HepG2 (cell line): ENCODE data around the gene UQCR11. TPM values are rescaled to one million over a fixed set of nuclear protein-coding genes. Genes with fewer than 3 reads are reported as not detected.
A peak's percentile ranks its signal among the peaks of the same experiment; 100 is the strongest.

Experiments
- ATAC-seq: fragments of 200-7000 bp; cut with Tn5 transposase; 3 replicates; pipeline ENCODE4 v1.9.1; 2020; ENCODE audit warnings: mild to moderate bottlenecking, moderate library complexity
- BruUV-seq: library from RNA; stranded (reverse); fragments of 400-500 nt; replicated peaks from 2 replicates; lab custom pipeline; 2021; lab: Mats Ljungman, UMichigan
- CTCF ChIA-PET: fragments of 300-600 bp; formaldehyde crosslinking; extraction: SDS; loops from one replicate; lab custom pipeline; 2021; ENCODE audit warnings: low total read pairs, inconsistent platforms, low intra/inter-chr PET ratio; lab: Yijun Ruan, JAX
- POLR2A ChIA-PET: fragments of 350-600 bp; sonication (Branson Sonifier 250); formaldehyde crosslinking; loops from one replicate; lab custom pipeline; 2020; ENCODE audit warnings: antibody characterized with exemption, inconsistent platforms; lab: Yijun Ruan, JAX
- DNase-seq: peaks from one replicate; pipeline ENCODE4 v3.0.0-alpha.2; 2015; ENCODE audit warnings: low spot score
- FAIRE-seq: peaks from 3 replicates; lab custom pipeline; 2011; peaks lifted over from hg19 to GRCh38; lab: Jason Lieb, UNC
- H2AFZ ChIP-seq: one replicate; pipeline ENCODE4 v1.6.1; 2011; ENCODE audit warnings: low read length, inconsistent platforms
- H3K27ac ChIP-seq: fragments of 300-600 bp; 3 replicates; pipeline ENCODE4 v1.8.0; 2011; ENCODE audit warnings: mixed run types, mild to moderate bottlenecking, mixed read lengths, low read length, inconsistent platforms; ENCODE audit not compliant: insufficient read depth; ENCODE audit errors: extremely low read length
- H3K27me3 ChIP-seq, 2 experiments: fragments of 200-600 bp in 1 of 2; 2 replicates in 1 of 2; 3 replicates in 1 of 2; pipeline versions ENCODE4 v1.6.0 to v1.8.0; 2011; ENCODE audit warnings: low read length in 2 of 2, mild to moderate bottlenecking in 2 of 2, moderate library complexity in 2 of 2, inconsistent platforms in 1 of 2; ENCODE audit not compliant: insufficient read depth in 2 of 2, control insufficient read depth in 1 of 2
- H3K36me3 ChIP-seq, 2 experiments: fragments of 200-600 bp in 1 of 2; replicated peaks in 1 of 2; 2 replicates in 1 of 2; 3 replicates in 1 of 2; pipeline versions ENCODE4 v1.5.1 to v1.8.0; 2011; ENCODE audit warnings: low read length in 2 of 2, inconsistent platforms in 1 of 2; ENCODE audit not compliant: insufficient read depth in 2 of 2, control insufficient read depth in 1 of 2
- H3K4me1 ChIP-seq: 2 replicates; pipeline ENCODE4 v1.5.1; 2012; ENCODE audit warnings: low read length, inconsistent platforms; ENCODE audit not compliant: insufficient read depth
- H3K4me2 ChIP-seq: 2 replicates; pipeline ENCODE4 v1.6.0; 2011; ENCODE audit warnings: low read depth, low read length, inconsistent platforms
- H3K4me3 ChIP-seq, 3 experiments: fragments of 200-600 bp in 1 of 3; sonication (generic), shearing (Covaris generic) in 1 of 3; replicated peaks in 1 of 3; 2 replicates each; pipeline ENCODE4 v1.5.1; 2011 to 2016; ENCODE audit warnings: low read length in 3 of 3, inconsistent platforms in 2 of 3, low read depth in 2 of 3, mild to moderate bottlenecking in 2 of 3, control low read depth in 1 of 3, mixed read lengths in 1 of 3; ENCODE audit not compliant: insufficient read depth in 1 of 3
- H3K79me2 ChIP-seq: one replicate; pipeline ENCODE4 v1.6.1; 2011; ENCODE audit warnings: low read length, inconsistent platforms; ENCODE audit not compliant: insufficient read depth
- H3K9ac ChIP-seq: 2 replicates; pipeline ENCODE4 v1.6.0; 2011; ENCODE audit warnings: mild to moderate bottlenecking, low read depth, low read length, inconsistent platforms; ENCODE audit not compliant: insufficient read depth
- H3K9me3 ChIP-seq: 2 replicates; pipeline ENCODE4 v1.5.1; 2012; ENCODE audit warnings: mild to moderate bottlenecking, low read length
- H4K20me1 ChIP-seq: 2 replicates; pipeline ENCODE4 v1.6.0; 2011; ENCODE audit warnings: inconsistent platforms, mild to moderate bottlenecking, low read length, moderate library complexity; ENCODE audit not compliant: insufficient read depth
- AGO2 ChIP-seq: fragments of 200-400 bp; formaldehyde crosslinking; optimal IDR thresholded peaks from 2 replicates; pipeline ENCODE3; 2017; ENCODE audit warnings: mild to moderate bottlenecking, low read depth, low read length, moderate library complexity
- CREB3 ChIP-seq: sonication (generic); formaldehyde crosslinking; IDR thresholded peaks from 2 replicates; pipeline ENCODE4 v1.5.0; 2020; ENCODE audit warnings: missing genetic modification reagents
- EED ChIP-seq: sonication (generic); formaldehyde crosslinking; IDR thresholded peaks from 2 replicates; pipeline ENCODE4 v1.5.0; 2020; ENCODE audit warnings: mild to moderate bottlenecking, missing genetic modification reagents
- POLR2G ChIP-seq: fragments of 200-400 bp; formaldehyde crosslinking; IDR thresholded peaks from 2 replicates; pipeline ENCODE4 v1.6.1; 2018; ENCODE audit warnings: mild to moderate bottlenecking, low read depth, low read length, moderate library complexity
- U2AF1 ChIP-seq: fragments of 200-400 bp; formaldehyde crosslinking; optimal IDR thresholded peaks from 2 replicates; pipeline ENCODE3; 2017; ENCODE audit warnings: mild to moderate bottlenecking, low read depth, low read length
- ZNF121 ChIP-seq: sonication (generic); formaldehyde crosslinking; IDR thresholded peaks from 2 replicates; pipeline ENCODE4 v1.5.0; 2020; ENCODE audit warnings: mild to moderate bottlenecking, missing genetic modification reagents
- WGBS: methylation state at CpG from one replicate; pipeline ENCODE4 v1.1.6; 2017; ENCODE audit warnings: low lambda C conversion rate; 5-methylcytosine and 5-hydroxymethylcytosine counted together
- in situ Hi-C: cut with HindIII; loops from 2 replicates; pipeline ENCODE4 v1.10.0; 2017; ENCODE audit warnings: low pct_unique_long_range_greater_than_20kb; ENCODE audit not compliant: extremely low pct_ligation_motif_present
- intact Hi-C: fragments of 100-400 bp; cut with micrococcal nuclease; formaldehyde crosslinking; loops from one replicate; pipeline ENCODE4 v1.10.0; 2022; ENCODE audit not compliant: unreplicated experiment
- polyA plus RNA-seq, 8 experiments: library from polyadenylated mRNA; depleted of rRNA in 3 of 8; stranded (reverse) in 7 of 8; unstranded in 1 of 8; fragments of >200 nt; fragmentation: Illumina TruSeq in 4 of 8; extraction: Trizol in 4 of 8; gene quantifications; 2 replicates each; pipeline versions ENCODE4 v1.2.1 to v1.2.3, GENCODE V29; 2011 to 2016; ENCODE audit warnings: low read depth in 4 of 8, missing spikeins in 1 of 8, mixed read lengths in 1 of 8; ENCODE audit not compliant: insufficient read depth in 1 of 8
- total RNA-seq, 5 experiments: library from RNA; depleted of rRNA; stranded (reverse); fragments of >200 nt; fragmentation: Illumina TruSeq; extraction: Trizol; gene quantifications; 2 replicates each; pipeline ENCODE4 v1.2.3, GENCODE V29; 2016; ENCODE audit warnings: low read depth in 1 of 5

UQCR11 gene
- total and polyA plus RNA-seq, 2 of the 13 experiments (the other 11 are each of a cell fraction or from before 2014, with no cell fraction given) = 125 to 214 TPM

DNA sequence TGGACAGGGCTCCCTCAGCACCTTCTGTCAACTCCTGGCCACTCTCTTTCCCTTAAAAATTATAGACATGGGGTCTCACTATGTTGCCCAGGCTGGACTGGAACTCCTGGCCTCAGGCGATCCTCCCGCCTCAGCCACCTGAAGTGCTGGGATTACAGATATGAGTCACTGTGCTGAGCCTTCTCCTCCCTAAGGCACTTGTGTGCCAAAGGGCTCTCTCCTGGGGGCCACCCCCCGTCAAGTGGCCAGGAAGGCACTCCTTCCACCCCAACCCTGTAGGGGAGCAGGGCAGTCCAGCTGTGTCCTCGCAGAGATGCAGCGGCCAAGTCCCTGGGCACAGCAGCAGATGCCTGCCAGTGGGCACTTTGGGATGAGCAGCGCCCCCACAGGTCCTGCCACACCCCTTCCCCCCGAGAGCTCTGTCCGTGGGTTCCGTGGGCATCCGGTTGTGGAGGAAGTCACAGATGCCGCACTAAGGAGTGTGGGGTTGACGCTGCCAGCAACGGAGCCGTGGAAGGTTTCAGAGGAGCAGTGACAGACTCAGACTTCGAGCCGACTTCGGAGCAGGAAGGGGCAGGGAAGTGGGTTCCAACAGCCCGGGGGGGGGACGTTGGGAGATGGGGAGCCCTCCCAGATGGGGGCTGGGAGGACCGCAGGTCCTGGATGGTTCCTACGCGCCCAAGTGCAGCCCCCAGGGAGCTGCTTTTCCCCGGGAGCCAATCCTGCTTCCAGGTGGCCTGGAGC lies 3.3 kb upstream of the UQCR11 start:
- H4K20me1 ChIP-seq = no peaks in the 10 kb centered on the region
- H3K79me2 ChIP-seq = peaks cover 17% of the 10 kb centered on the region
- WGBS = 85% methylated on average over 20 of the region's 23 CpGs
- peaks cover 9 to 15% of the 10 kb centered on the region in 2 experiments; a peak in 4 of 5 replicates for H3K36me3 ChIP-seq
- intact Hi-C loops (loop anchor here (5.0 kb wide), 1 partner anchor 44 kb away; the partner anchor contains the start of gene TCF3), in situ Hi-C loops (no loop called here)
- peak; percentile 25; the same call in 1 of the 2 replicates for TF ChIP-seq POLR2G
- no peak for TF ChIP-seq CREB3
- peak; percentile 95 for TF ChIP-seq AGO2
- peak; percentile 85 for TF ChIP-seq ZNF121 (CRISPR knock-in tag)
- TF ChIP-seq U2AF1 = no peak
- no peak for TF ChIP-seq EED (CRISPR knock-in tag)
- no peak overlapping the region for H3K9ac ChIP-seq
- H3K4me2 ChIP-seq = no peak overlapping the region
- no peak overlapping the region for H3K27ac ChIP-seq
- H3K4me3 ChIP-seq = no peak overlapping the region
- H3K9me3 ChIP-seq = no peaks in the 10 kb centered on the region
- FAIRE-seq = no peak
- H2AFZ ChIP-seq = no peak overlapping the region
- BruUV-seq = no TSS peak
- ChIA-PET POLR2A (no interaction called here), CTCF (no interaction called here)
- no peak for DNase-seq
- no peak for ATAC-seq
- no peaks in the 10 kb centered on the region; a peak in 1 of 5 replicates for H3K27me3 ChIP-seq
- H3K4me1 ChIP-seq = peaks cover 22% of the 10 kb centered on the region
